ENCODE data around the gene HCRTR1. TPM values are rescaled to one million over a fixed set of nuclear protein-coding genes. Genes with fewer than 3 reads are reported as not detected.

HCRTR1 gene
- total and polyA plus RNA-seq, 10 donors, result 0.06 TPM; not detected in 9

GRCh38 chr1:31593136-31593665 lies 24.3 kb upstream of the HCRTR1 start:
- Histone ChIP-seq H3K4me3 (no peak overlapping the region), H3K9me3 (no peaks in the 10 kb centered on the region), H3K27me3 (replicated peaks in 1 of 7) (peaks cover 0 to 18% (median 6%) of the 10 kb centered on the region in 7 donors), H3K27ac (no peak overlapping the region), H3K36me3 (no peaks in the 10 kb centered on the region), H3K4me1 (peaks cover 9 to 37% (median 20%) of the 10 kb centered on the region in 6 donors)
- WGBS, 5 donors, result 62 to 76% (median 74%) methylated on average over 5 of the region's 5 CpGs
- intact Hi-C loops (cut with DNase I; ENCODE audit: low total_unique reads), result no loop called here
- no peak for DNase-seq
- TF ChIP-seq, protein P1, sequence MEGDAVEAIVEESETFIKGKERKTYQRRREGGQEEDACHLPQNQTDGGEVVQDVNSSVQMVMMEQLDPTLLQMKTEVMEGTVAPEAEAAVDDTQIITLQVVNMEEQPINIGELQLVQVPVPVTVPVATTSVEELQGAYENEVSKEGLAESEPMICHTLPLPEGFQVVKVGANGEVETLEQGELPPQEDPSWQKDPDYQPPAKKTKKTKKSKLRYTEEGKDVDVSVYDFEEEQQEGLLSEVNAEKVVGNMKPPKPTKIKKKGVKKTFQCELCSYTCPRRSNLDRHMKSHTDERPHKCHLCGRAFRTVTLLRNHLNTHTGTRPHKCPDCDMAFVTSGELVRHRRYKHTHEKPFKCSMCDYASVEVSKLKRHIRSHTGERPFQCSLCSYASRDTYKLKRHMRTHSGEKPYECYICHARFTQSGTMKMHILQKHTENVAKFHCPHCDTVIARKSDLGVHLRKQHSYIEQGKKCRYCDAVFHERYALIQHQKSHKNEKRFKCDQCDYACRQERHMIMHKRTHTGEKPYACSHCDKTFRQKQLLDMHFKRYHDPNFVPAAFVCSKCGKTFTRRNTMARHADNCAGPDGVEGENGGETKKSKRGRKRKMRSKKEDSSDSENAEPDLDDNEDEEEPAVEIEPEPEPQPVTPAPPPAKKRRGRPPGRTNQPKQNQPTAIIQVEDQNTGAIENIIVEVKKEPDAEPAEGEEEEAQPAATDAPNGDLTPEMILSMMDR (IDR thresholded peaks at IDR 0.05 in 8 of 11, conservative IDR thresholded peaks at IDR 0.05 in 3 of 11), result no peak
- TF ChIP-seq POLR2AphosphoS5 (IDR thresholded peaks at IDR 0.05), result no peak
- no peak for TF ChIP-seq POLR2A (IDR thresholded peaks at IDR 0.05)

GRCh38 chr1:31593770-31594632 lies 23.5 kb upstream of the HCRTR1 start:
- DNase-seq, result peak; percentile 88
- H3K4me3 ChIP-seq, result no peak overlapping the region
- peaks cover 0 to 10% (median under 1%) of the 10 kb centered on the region in 7 donors for H3K27me3 ChIP-seq (replicated peaks in 1 of 7)
- H3K9me3 ChIP-seq, result no peaks in the 10 kb centered on the region
- peak in 2 of 3 donors; percentile 38 to 52 for TF ChIP-seq POLR2AphosphoS5 (IDR thresholded peaks at IDR 0.05)
- TF ChIP-seq, protein P1 (IDR thresholded peaks at IDR 0.05 in 8 of 11, conservative IDR thresholded peaks at IDR 0.05 in 3 of 11), result peak; percentile 57 to 91 (median 78)
- no peak for TF ChIP-seq POLR2A (IDR thresholded peaks at IDR 0.05)
- 50 to 60% (median 55%) methylated on average over 8 to 10 of the region's 10 CpGs for WGBS, 5 donors
- H3K4me1 ChIP-seq, result peaks cover 2 to 29% (median 14%) of the 10 kb centered on the region in 6 donors
- intact Hi-C loops (cut with DNase I; ENCODE audit: low total_unique reads), result no loop called here
- H3K36me3 ChIP-seq, result no peaks in the 10 kb centered on the region
- no peak overlapping the region for H3K27ac ChIP-seq

DNA sequence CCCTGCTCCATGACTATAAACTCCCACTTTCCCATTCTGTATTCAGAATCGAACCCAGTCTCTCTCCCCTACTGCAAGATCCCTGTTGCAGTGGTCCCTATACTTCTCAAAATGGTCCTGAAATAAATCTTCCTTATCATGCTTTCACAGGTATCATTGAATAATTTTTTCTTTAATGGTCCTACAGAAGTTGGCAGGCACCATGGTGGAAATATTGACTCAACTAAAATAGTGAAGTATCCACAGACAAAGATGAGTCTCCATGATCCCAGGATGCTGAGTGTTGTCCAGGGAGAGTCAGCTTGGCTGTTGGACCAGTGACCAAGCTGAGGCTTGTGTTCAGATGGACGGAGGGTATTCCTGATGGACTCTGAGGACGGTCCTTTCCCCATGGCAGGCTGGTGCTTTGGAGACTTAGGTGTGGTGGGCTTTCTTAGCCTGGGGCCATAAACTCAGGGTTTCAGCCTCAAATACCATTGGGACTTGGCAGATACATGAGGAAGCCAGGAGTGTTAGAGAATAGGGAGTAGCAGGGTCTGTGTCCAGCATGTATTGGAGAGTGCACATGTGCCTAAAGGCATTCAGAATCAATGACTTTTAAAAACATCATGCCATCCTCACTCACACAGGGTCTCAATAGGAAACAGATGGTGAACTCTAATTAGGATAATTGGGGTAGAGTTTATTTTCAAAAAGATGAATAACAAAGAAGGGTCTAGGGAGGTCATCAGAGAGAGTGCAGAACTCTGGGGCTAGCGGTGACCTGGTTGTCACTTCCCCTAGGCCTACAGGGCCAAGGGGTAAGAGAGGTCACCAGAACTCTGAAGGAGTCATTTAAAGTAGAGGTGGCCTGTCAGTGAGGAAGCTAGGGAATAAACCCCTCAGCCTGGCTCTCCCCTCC lies 21.4 kb upstream of the HCRTR1 start:
- 70 to 79% (median 76%) methylated on average over 4 of the region's 4 CpGs for WGBS, 5 donors
- Histone ChIP-seq H3K27ac (peak overlapping the region in 6 of 8 donors; percentile 19 to 58 (median 32)), H3K27me3 (replicated peaks in 1 of 7) (no peaks in the 10 kb centered on the region), H3K4me1 (peaks cover 0 to 25% (median 11%) of the 10 kb centered on the region in 6 donors), H3K36me3 (no peaks in the 10 kb centered on the region), H3K9me3 (no peaks in the 10 kb centered on the region), H3K4me3 (no peak overlapping the region)
- DNase-seq, result no peak
- intact Hi-C loops (cut with DNase I; ENCODE audit: low total_unique reads), result no loop called here
- TF ChIP-seq POLR2AphosphoS5 (IDR thresholded peaks at IDR 0.05) (no peak), POLR2A (IDR thresholded peaks at IDR 0.05) (no peak)
- TF ChIP-seq, protein P1 (IDR thresholded peaks at IDR 0.05 in 8 of 11, conservative IDR thresholded peaks at IDR 0.05 in 3 of 11), result no peak

All from spleen (tissue), 11 donors.